GM19023 (cell line): ENCODE measurements around the gene TRAK1.
A peak's percentile ranks its signal among the peaks of the same experiment; 100 is the strongest.

ENCODE experiments used
- ATAC-seq: cut with Tn5 transposase; IDR thresholded peaks from one replicate; pipeline ENCODE4 v1.9.1; 2021; ENCODE audit warnings: mild to moderate bottlenecking, moderate library complexity; ENCODE audit not compliant: unreplicated experiment

The TRAK1 gene

GRCh38 chr3:42198709-42199108 is 107.6 kb downstream of the TRAK1 start:
- no peak for ATAC-seq

DNA sequence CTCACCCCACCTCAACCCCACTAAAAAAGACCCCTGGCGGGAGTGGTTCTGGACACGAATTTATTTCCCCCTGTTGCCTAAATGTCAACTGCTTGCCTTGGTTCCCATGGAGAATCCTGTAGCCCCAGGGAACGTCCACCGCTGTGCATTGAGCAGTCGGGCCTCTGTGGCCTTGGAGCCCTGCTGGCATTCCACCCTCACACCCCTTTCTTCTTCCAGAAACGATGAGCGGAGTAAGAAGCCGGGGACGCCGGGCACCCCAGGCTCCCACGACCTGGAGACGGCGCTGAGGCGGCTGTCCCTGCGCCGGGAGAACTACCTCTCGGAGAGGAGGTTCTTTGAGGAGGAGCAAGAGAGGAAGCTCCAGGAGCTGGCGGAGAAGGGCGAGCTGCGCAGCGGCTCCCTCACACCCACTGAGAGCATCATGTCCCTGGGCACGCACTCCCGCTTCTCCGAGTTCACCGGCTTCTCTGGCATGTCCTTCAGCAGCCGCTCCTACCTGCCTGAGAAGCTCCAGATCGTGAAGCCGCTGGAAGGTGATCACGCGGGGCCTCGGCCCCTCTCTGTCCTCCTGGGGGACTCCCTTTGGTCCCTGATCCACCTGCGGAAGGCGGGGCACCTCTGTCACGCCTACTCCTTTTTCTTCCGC is 111.2 kb downstream of the TRAK1 start:
- ATAC-seq = no peak

DNA sequence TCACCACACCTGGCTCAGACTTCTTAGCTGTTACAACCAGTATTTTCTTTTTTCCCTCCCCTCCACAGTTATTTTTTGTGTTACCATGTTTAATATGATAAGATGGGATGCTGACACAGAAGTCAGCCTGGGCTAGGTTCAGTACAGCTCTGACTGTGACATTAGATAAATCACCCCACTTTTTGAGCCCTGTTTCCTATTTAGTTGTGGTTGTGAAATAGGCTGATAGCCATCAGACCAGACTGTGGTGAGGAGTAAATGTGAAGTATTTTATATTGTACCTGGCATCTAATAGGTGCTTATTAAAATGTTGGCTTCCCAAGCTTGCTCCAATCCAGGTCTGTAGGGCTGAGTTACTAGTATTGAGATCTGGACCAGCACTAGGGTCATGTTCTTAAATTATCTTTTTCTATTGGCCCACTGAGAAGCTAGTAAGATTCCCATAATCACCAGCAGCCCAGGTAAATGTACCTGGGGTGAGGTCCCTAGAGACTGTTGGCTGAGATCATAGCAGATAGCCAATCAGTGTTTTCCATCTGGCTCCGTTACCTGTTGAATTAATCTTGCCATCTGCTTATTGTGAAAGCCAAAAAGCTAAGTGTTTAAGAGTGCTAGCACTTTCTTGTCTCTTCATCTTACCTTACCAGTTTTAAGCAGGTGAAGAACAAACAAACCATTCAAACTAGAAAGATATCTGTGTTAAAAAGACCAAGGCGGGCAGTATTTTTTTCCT is 113.9 kb downstream of the TRAK1 start:
- no peak for ATAC-seq

DNA sequence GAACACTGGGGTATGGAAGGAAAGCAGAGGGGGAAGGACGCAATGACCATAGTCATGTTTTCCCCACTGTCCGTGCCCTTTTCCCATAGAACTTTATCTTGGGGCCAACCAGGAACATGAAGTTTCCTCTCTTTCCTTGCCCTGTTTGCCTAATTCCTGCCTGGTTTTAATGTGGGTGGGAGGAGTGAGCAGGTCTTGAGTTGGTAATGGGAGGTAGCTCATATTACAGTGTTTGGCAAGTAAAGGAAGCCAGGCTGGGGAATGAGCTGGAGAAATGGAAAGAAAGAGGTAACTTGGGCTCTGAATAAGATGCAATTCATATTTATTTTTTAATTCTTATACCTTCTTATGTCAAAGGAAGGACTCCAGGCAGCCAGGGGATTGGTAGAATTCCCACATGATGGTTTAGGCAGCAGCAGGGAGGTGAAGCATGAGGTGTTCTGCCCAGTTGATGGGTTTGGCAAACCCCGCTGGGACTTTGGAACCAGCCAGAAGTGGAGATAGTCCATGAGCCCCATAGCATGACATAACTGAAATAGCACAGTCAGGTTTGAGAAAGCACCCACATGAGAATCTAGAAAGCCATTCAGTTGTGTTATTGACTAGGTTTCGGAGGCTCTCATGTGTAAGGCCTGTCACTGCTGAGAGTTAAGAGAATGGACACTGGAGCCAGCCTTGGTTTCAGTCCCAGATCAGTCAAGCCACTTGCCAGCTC is 114.8 kb downstream of the TRAK1 start:
- ATAC-seq = peak; percentile 90

DNA sequence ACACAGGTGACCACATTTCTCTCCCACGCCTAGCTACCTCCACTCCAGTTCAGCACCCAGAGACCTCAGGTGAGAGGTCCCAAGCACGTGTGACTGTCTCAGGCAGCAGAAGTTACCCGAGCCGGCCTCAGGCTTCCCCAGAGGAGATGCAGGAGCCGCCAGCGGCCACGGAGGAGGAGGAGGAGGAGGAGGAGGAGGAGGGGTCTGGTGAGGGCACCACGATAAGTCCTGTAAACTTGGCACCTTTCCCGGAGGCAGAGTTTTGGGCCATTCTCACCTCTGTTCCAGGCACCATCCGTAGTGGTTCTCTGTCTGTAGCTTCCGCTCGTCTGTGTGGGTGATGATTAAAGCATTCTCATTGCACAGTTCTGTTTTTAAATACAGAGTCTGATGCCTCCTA is 118.8 kb downstream of the TRAK1 start:
- ATAC-seq = no peak

DNA sequence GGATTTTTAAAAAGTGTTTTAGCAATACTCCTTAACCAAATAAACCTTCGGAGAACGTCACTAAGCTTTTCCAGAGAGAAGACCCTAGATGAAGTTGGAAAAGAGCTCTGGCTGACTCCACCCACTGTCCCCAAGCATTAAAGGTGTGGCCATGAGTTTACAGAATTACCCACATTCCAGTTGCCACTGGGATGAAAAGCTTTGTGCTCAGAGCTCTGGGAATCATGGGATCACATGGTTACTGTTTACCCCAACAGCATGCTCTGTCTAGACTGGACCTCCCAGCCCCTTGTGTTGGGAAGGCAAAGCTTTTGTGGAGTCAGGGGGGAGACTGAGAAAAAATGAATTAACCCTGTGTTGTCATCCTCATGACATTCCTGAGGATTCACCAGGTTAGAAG is 119.6 kb downstream of the TRAK1 start:
- no peak for ATAC-seq

- ATAC-seq = peak; percentile 35
Measured at GRCh38 chr3:42213417-42213816, 122.3 kb downstream of the TRAK1 start.

GRCh38 chr3:42214064-42214463 is 122.9 kb downstream of the TRAK1 start:
- ATAC-seq = peak; percentile 45

DNA sequence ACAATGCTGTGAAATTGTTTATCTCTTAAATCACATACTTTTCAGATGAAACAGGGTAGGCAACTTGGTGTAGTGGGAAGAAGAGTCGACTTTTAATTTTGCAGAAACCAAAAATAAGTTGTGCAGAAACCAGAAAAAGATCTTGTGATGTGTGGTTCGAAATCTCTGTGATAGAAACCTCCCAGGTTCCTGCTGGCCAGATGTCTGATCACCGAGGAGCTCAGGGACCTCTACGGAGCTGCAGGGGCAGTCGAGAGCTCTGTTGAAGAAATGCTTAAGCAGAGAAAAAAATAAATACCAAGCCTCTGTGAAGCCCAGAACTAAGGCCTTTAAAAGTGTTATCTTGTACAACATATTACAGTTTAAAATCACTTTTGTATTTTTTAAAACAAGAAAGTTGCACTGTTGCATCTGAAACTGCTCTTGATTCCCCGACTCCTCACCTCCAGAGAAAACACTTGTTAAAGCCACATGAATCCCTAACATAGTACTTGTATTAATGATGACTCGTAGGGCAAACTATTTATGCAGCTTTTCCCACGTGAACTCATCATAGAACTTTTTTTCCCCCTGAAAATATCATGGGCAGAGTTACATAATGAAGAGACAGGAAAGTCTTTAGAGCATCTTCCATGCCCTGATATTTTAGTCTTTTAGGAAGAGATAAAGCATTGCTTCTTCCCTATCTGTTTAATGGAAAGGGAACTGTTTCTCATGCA is 123.6 kb downstream of the TRAK1 start:
- ATAC-seq = peak; percentile 58

- peak; percentile 48 for ATAC-seq
Measured at GRCh38 chr3:42216302-42216701, 125.1 kb downstream of the TRAK1 start.

DNA sequence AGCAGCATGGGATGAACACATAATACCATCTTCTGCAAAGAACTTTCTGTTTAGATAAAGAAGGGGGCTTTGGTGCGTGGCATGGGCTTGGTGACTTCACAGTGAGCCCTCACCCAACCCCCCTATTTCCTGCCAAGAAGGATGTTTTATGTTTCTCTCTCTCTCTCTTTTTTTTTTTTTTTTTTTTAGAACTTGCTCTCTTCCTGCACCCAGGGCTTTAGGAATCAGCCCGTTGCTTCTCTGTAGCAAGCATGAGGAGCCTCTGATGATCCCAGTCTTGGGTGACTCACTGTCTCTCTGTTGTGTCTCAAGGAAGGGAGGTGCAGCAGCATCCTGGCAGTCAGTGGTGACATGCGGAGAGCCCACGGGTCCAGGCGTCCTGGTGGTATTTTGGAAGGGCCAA is 125.8 kb downstream of the TRAK1 start:
- ATAC-seq = no peak

GRCh38 chr3:42220436-42221121 is 129.4 kb downstream of the TRAK1 start:
- no peak for ATAC-seq

- no peak for ATAC-seq
Measured at GRCh38 chr3:42222942-42223693, 132.0 kb downstream of the TRAK1 start.

GRCh38 chr3:42224178-42224577 is 133.0 kb downstream of the TRAK1 start:
- ATAC-seq = no peak

DNA sequence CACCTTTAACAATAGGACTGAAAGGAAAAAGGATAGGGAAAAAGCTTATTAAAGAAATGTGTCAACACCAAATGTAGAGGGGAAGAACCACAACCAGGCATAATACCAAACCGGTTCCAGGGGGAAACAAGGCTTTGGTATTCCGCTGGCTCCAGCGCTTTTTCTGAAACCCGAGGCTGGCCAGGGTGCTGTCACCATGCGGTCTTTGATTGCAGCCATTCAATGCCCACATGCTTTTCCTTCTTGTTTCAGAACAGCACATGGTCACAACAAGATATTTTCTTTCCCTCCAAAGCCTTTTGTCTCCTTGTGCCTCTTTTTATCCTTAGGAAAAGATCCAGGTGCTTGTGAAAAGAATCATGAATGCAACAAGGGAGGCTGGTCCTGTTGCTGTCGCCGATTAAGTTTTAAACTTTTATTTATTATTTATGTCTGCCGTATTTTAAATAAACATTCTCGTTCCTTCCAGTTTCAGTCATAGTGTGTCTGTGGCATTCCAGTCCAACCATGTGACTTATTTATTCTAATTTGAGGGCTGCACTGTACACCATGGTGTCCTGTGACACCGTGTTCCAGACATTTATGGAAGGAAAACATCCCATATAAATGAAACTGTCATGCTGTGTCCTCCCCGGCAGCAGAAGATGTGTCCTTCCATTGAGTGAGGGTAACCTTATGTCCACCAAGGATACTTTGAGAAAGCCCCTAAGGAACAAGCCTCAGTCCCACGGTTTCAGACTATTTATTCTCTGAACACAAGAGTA is 133.7 kb downstream of the TRAK1 start:
- ATAC-seq = no peak

DNA sequence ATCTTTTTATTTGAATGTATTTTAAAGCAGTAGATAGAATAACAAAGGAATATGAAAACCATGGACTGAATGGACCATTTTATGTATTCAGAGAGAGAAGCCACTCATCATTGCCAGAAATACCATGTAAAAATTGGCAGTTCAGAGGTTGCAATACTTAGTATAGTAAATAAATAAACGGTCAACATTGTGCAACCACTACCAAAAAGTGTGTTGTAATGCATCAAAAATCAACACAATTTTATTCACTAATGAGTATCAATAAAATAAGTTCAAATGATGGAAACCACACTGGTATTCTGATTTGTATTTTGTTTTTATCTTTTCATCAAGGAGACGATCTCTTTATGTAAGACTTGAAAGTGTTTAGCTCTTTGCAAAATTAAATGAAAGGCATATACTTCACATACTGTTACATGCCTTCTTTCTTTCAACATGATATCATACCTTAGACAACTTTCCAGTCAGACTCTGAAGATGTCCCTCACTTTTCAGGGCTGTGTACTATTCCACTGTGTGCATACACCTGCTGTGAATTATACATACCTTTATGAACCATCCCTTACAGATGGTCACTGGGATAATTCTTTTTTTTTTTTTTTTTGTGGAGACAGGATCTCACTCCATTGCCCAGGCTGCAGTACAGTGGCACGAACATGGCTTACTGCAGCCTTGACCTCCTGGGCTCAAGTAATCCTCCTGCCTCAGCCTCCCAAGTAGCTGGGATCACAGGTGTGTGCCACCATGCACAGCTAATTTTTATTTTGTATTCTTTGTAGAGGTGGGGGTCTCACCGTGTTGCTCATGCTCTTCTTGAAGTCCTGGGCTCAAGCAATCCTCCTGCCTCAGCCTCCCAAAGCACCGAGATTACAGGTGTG is 134.6 kb downstream of the TRAK1 start:
- no peak for ATAC-seq

DNA sequence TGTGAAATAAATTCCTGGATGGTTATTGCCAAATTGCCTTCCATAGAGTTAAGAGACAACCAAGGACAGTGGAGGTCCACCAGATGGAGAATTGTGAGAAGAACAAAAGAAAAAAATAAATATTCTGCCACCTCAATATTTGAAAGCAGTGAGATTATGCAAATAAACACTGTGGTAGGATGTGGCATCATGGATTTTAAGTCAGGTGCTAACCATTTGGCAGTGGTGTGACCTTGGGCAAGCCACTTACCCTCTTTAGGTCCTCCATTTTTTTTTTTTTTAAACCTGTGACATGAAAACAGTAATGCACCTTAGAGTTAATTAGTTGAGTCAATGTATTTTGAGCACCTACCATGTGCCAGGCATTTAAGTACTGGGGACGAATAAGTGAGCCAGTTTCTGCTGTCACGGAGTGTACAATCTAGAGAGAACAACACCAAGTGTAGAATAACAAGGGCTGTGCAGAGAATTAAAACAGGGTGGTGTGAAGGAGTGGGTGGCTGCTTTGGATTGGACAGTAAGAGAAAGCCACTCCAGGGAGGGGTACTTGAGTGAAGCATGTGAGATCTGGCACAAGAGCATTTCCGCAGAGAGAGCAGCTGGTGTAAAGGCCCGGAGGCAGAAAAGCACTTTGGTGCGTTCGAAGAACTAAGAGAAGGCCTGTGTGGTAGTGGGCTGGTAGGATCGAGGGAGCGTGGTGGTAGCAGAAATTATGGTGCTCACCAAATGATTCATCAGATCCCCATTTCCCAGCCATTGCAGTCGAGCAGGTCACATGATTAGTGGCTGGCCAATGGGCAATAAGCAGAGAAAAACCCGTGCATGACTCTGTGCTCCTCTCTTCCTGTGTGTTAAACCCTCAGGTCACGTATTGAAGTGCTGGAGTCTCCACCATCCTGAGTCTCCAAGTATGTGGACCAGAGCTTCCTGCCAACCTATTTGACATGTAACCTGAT is 135.6 kb downstream of the TRAK1 start:
- no peak for ATAC-seq
